Gastrocnemius medialis (tissue), 4 donors: ENCODE results near the gene CHMP4A. TPM values are rescaled to one million over a fixed set of nuclear protein-coding genes. Genes with fewer than 3 reads are reported as not detected.
A peak's percentile ranks its signal among the peaks of the same experiment; 100 is the strongest.

Source experiments
- ATAC-seq, 2 donors: fragments of 150-250 bp; one replicate each; pipeline ENCODE4 v1.9.1; 2016
- DNase-seq, 2 donors: peaks; one replicate each; pipeline ENCODE4 v3.0.0-alpha.2; 2019
- H3K27ac ChIP-seq, 4 donors: fragments of 200-600 bp; sonication (generic); 1 replicate in 1 of 4; 2 replicates in 3 of 4; pipeline ENCODE4 v1.5.1; 2016 to 2018; ENCODE audit warnings: mild to moderate bottlenecking in 2 of 4, moderate library complexity in 1 of 4
- H3K27me3 ChIP-seq, 3 donors: fragments of 200-600 bp; sonication (generic) in 2 of 3; 1 replicate in 1 of 3; 2 replicates in 2 of 3; pipeline versions ENCODE4 v1.5.1 to v1.6.0; 2016 to 2019; ENCODE audit warnings: mild to moderate bottlenecking in 1 of 3, moderate library complexity in 1 of 3
- H3K36me3 ChIP-seq, 2 donors: fragments of 200-600 bp; sonication (generic) in 1 of 2; one replicate each; pipeline ENCODE4 v1.5.1; 2017 to 2018
- H3K4me1 ChIP-seq, 2 donors: fragments of 200-600 bp; sonication (generic) in 1 of 2; one replicate each; pipeline ENCODE4 v1.5.1; 2016 to 2017; ENCODE audit warnings: mild to moderate bottlenecking in 2 of 2
- H3K4me3 ChIP-seq, 4 donors: fragments of 200-600 bp; sonication (generic) in 3 of 4; 1 replicate in 1 of 4; 2 replicates in 3 of 4; pipeline ENCODE4 v1.5.1; 2016 to 2019; ENCODE audit warnings: mild to moderate bottlenecking in 2 of 4
- H3K9me3 ChIP-seq, 3 donors: fragments of 200-600 bp; sonication (generic) in 2 of 3; 1 replicate in 1 of 3; 2 replicates in 2 of 3; pipeline ENCODE4 v1.5.1; 2016 to 2019
- POLR2A ChIP-seq, 2 donors: fragments of 450-650 bp; IDR thresholded peaks; one replicate each; pipeline ENCODE4 v1.6.1; 2017; ENCODE audit warnings: antibody characterized with exemption in 2 of 2, mild to moderate bottlenecking in 2 of 2, moderate library complexity in 2 of 2
- in situ Hi-C, 4 donors: fragments of 200-750 bp; cut with MboI; loops; one replicate each; pipeline versions ENCODE4 v1.15.0 to v1.8.0; 2017; ENCODE audit warnings: low sequenced_read_pairs in 4 of 4
- intact Hi-C: fragments of 100-400 bp; cut with DNase I; formaldehyde crosslinking; loops from one replicate; pipeline ENCODE4 v1.15.1; 2023; ENCODE audit warnings: low total_unique reads
- total RNA-seq, 4 donors: library from RNA; depleted of rRNA; stranded (reverse); fragments of >200 nt; gene quantifications; one replicate each; pipeline versions ENCODE4 v1.1.0 to v1.2.3, GENCODE V29; 2016
- TF ChIP-seq, protein P1 (sequence below), 5 experiments: fragments of 450-650 bp in 3 of 5; fragments of 200-600 bp in 2 of 5; sonication (generic) in 2 of 5; IDR thresholded peaks in 4 of 5; conservative IDR thresholded peaks in 1 of 5; 1 replicate in 4 of 5; 2 replicates in 1 of 5; pipeline ENCODE4 v1.5.1; 2016 to 2019; ENCODE audit warnings: antibody characterized with exemption in 5 of 5, mild to moderate bottlenecking in 3 of 5, moderate library complexity in 3 of 5

Gene CHMP4A
- total RNA-seq, 4 donors from 2014 or later = 13.6 to 29.8 (median 20.7) TPM

DNA sequence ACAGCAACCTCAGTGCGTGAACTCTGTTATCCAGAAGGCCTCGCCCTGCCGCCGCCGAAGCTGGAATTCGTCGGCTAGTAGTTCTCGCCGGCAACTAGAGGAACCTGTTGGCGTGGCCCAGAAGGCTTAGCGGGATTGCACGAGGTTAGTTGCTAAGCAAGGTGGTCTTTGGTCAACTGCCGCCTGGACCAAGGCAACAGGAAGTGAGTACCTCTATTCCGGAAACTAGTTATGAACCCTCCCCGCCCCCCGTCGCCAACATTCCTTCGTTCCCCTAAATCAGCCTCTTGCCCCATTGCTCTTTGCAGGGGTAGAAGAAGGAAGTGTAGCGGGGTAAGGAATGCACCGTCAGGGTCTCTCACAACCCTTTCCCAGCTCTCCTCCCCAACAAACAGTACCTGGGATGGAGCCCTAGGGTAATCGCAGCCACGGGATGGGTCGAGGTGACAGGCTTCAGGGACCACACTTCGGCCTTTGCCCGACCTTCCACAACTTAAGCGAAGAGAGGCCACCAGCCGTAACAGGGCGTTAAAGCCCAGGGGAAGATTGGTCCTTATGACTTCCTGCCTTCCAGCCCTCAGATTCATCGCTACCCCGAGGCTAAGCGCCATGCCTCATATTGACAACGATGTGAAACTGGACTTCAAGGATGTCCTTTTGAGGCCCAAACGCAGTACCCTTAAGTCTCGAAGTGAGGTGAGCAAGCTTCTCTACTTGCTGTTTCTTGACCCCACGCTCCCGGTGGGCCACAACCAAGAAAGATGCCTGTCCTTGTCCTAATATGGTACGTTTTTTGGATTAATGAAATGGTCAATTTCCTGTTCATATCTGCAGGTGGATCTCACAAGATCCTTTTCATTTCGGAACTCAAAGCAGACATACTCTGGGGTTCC is 19.6 kb upstream of the CHMP4A start, which contains the start of gene GMPR2:
TSS of gene GMPR2 (plus strand) at position 285 of the 893 bp plus-strand sequence. CDS start at position 610, 325 bp downstream.
- ATAC-seq (peak; percentile 67 to 74), DNase-seq (peak in 1 of 2 donors; percentile 50)
- Histone ChIP-seq H3K27me3 (no peaks in the 10 kb centered on the region), H3K36me3 (peaks cover 0 to 19% of the 10 kb centered on the region in 2 donors), H3K4me1 (peaks cover 39 to 48% of the 10 kb centered on the region in 2 donors), H3K9me3 (no peaks in the 10 kb centered on the region), H3K4me3 (peak within 1 kb of the TSS; percentile 71 to 91 (median 86)), H3K27ac (peak within 1 kb of the TSS; percentile 85 to 96 (median 92))
- TF ChIP-seq POLR2A (IDR thresholded peaks at IDR 0.05) = no peak
- TF ChIP-seq, protein P1, sequence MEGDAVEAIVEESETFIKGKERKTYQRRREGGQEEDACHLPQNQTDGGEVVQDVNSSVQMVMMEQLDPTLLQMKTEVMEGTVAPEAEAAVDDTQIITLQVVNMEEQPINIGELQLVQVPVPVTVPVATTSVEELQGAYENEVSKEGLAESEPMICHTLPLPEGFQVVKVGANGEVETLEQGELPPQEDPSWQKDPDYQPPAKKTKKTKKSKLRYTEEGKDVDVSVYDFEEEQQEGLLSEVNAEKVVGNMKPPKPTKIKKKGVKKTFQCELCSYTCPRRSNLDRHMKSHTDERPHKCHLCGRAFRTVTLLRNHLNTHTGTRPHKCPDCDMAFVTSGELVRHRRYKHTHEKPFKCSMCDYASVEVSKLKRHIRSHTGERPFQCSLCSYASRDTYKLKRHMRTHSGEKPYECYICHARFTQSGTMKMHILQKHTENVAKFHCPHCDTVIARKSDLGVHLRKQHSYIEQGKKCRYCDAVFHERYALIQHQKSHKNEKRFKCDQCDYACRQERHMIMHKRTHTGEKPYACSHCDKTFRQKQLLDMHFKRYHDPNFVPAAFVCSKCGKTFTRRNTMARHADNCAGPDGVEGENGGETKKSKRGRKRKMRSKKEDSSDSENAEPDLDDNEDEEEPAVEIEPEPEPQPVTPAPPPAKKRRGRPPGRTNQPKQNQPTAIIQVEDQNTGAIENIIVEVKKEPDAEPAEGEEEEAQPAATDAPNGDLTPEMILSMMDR (IDR thresholded peaks at IDR 0.05 in 4 of 5, conservative IDR thresholded peaks at IDR 0.05 in 1 of 5) = no peak
- intact Hi-C loops (loop anchor here (1.0 to 2.0 kb wide), 4 partner anchors 9 to 86 kb away; partner anchors contain the start of genes IPO4, PSME2, RABGGTA and RNF31), in situ Hi-C loops (loop anchor here in 3 of 4 donors (10.0 to 25.0 kb wide), 2 partner anchors 202 to 204 kb away; partner anchors contain the start of genes CBLN3 (in 1 of the 3), KHNYN (in 1 of the 3) and SDR39U1 (in 1 of the 3))

DNA sequence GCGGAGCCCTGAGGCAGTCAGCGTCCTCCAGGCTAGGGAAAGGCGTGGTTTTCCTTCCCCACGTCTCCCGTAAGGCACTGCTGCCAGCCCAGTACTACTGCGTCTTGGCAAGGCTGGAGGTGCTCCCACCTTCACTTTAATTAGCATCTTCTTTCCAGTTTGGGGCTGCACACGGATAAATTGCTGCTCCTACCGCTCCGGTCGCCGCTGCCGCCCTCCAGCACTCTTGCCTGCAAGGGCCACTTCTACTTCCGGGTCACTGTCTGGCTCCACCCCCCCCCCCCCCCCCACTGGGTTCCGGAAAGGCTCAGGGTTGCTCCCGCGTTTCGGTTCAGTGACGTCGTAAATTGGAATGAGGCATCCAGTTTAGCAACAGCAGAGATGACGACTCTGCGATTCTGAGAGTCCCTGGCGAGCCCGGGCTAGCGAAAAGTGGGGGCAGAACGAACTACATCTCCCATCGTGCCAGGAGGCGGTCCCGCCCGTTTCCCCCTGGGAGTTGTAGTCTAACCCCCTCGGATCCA is 18.9 kb upstream of the CHMP4A start, which contains the start of gene NEDD8:
TSS of gene NEDD8 (minus strand) at position 247 of the 524 bp plus-strand sequence. CDS start at position 147, 100 bp downstream.
- peak; percentile 89 to 93 for DNase-seq
- H3K27ac ChIP-seq = peak within 1 kb of the TSS; percentile 85 to 96 (median 92)
- H3K27me3 ChIP-seq = no peaks in the 10 kb centered on the region
- no peaks in the 10 kb centered on the region for H3K9me3 ChIP-seq
- ATAC-seq = peak; percentile 92 to 95
- TF ChIP-seq POLR2A (IDR thresholded peaks at IDR 0.05) = peak; percentile 54 to 81
- TF ChIP-seq, protein P1 (IDR thresholded peaks at IDR 0.05 in 4 of 5, conservative IDR thresholded peaks at IDR 0.05 in 1 of 5) = no peak
- peaks cover 32 to 41% of the 10 kb centered on the region in 2 donors for H3K4me1 ChIP-seq
- intact Hi-C loops = loop anchor here (1.0 to 2.0 kb wide), 4 partner anchors 10 to 85 kb away; partner anchors contain the start of genes IPO4, PSME2, RABGGTA and RNF31
- in situ Hi-C loops = loop anchor here in 3 of 4 donors (10.0 to 25.0 kb wide), 2 partner anchors 203 to 205 kb away; partner anchors contain the start of genes CBLN3 (in 1 of the 3), KHNYN (in 1 of the 3) and SDR39U1 (in 1 of the 3)
- peaks cover 0 to 15% of the 10 kb centered on the region in 2 donors for H3K36me3 ChIP-seq
- peak within 1 kb of the TSS; percentile 71 to 91 (median 86) for H3K4me3 ChIP-seq

DNA sequence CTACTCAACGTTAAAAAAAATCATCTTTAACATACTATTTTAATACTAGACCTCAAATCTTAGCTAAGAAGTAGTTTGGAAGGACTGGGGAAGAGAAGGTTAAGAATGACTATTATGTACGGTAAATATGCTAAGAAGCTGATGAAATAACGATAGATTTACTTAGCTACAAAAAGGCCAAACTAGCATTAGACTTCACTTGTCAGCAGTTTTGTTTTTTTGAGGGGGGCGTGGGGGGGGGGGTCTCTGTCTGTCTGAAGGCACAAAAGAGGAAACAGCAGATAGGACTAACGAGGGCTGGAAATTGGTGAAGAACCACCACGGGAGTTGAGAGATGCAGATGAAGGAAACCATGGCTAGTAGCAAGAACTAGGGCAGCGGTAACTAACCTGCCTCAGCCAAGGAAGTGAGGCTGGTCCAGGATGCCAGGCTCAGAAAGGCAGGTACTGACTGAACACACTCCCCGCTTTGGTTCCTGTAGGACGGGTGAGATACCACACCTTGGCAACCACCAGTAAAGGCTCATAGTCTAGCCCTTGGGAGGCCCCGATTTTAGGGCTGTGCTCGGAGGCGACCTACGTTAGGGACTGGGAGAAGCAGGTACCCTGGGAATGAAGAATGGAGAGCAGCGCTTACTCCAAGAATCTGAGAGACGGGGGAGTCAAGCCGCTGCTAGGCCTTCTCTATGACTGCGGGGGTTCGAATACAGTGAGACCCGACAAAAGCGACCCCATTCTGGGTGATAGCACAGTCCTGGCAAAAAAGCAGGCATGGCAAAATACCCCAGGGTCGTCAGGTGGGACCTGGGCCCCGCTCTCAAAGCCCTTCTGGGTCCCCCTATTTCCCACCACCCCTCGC is 18.2 kb upstream of the CHMP4A start:
- intact Hi-C loops = loop anchor here (1.0 to 2.0 kb wide), 4 partner anchors 11 to 85 kb away; partner anchors contain the start of genes IPO4, PSME2, RABGGTA and RNF31
- ATAC-seq = no peak
- no peaks in the 10 kb centered on the region for H3K27me3 ChIP-seq
- DNase-seq = no peak
- peaks cover 29 to 34% of the 10 kb centered on the region in 2 donors for H3K4me1 ChIP-seq
- no peak for TF ChIP-seq POLR2A (IDR thresholded peaks at IDR 0.05)
- TF ChIP-seq, protein P1 (IDR thresholded peaks at IDR 0.05 in 4 of 5, conservative IDR thresholded peaks at IDR 0.05 in 1 of 5) = no peak
- in situ Hi-C loops = loop anchor here in 3 of 4 donors (10.0 to 25.0 kb wide), 2 partner anchors 203 to 206 kb away; partner anchors contain the start of genes CBLN3 (in 1 of the 3), KHNYN (in 1 of the 3) and SDR39U1 (in 1 of the 3)
- no peaks in the 10 kb centered on the region for H3K9me3 ChIP-seq
- H3K27ac ChIP-seq = peak overlapping the region; percentile 85 to 96 (median 92)
- H3K36me3 ChIP-seq = peaks cover 0 to 8% of the 10 kb centered on the region in 2 donors
- H3K4me3 ChIP-seq = peak overlapping the region; percentile 71 to 91 (median 86)
